T-helper 17 cell (primary cell): ENCODE measurements around the gene TMEM8B. TPM values are rescaled to one million over a fixed set of nuclear protein-coding genes. Genes with fewer than 3 reads are reported as not detected.

Experiments used
- ATAC-seq: fragments of 150-1000 bp; cut with Tn5 transposase; 2 replicates; pipeline ENCODE4 v1.10.0; 2021; ENCODE audit warnings: mild to moderate bottlenecking, moderate library complexity
- DNase-seq, 3 donors: peaks; one replicate each; pipeline versions ENCODE4 v3.0.0 to v3.0.0-alpha.2; 2020 to 2021
- H3K9me3 ChIP-seq: one replicate; pipeline ENCODE4 v1.7.0; 2013; ENCODE audit warnings: low read length, mild to moderate bottlenecking; ENCODE audit not compliant: control insufficient read depth, poor library complexity, severe bottlenecking
- H3K27ac Mint-ChIP-seq: one replicate; pipeline ENCODE4 v1.8.0; 2022; ENCODE audit warnings: mild to moderate bottlenecking, moderate library complexity, mixed read lengths
- H3K27me3 Mint-ChIP-seq: one replicate; pipeline ENCODE4 v1.8.0; 2022; ENCODE audit warnings: mixed read lengths
- H3K36me3 Mint-ChIP-seq: one replicate; pipeline ENCODE4 v1.8.0; 2022; ENCODE audit warnings: low read depth, mixed read lengths
- H3K4me1 Mint-ChIP-seq: one replicate; pipeline ENCODE4 v1.8.0; 2022; ENCODE audit warnings: mild to moderate bottlenecking, mixed read lengths
- H3K4me3 Mint-ChIP-seq: one replicate; pipeline ENCODE4 v1.8.0; 2022; ENCODE audit warnings: mild to moderate bottlenecking, moderate library complexity, mixed read lengths
- total RNA-seq, 4 donors: library from RNA in 2 of 4; stranded (reverse) in 2 of 4; gene quantifications; one replicate each; pipeline ENCODE4 v1.2.3 and lab custom pipeline; 2022 to 2026

TMEM8B gene
- total RNA-seq, 2 donors from 2014 or later = 4.5 to 7.1 TPM

- Mint-ChIP-seq H3K27me3 (peaks cover 25% of the 10 kb centered on the region), H3K36me3 (no peaks in the 10 kb centered on the region), H3K4me1 (peaks cover 6% of the 10 kb centered on the region), H3K27ac (no peak overlapping the region), H3K4me3 (no peak overlapping the region)
- ATAC-seq (no peak), DNase-seq (no peak)
- H3K9me3 ChIP-seq = no peaks in the 10 kb centered on the region
Observed at GRCh38 chr9:35899021-35899420, 70.0 kb downstream of the TMEM8B start.

DNA sequence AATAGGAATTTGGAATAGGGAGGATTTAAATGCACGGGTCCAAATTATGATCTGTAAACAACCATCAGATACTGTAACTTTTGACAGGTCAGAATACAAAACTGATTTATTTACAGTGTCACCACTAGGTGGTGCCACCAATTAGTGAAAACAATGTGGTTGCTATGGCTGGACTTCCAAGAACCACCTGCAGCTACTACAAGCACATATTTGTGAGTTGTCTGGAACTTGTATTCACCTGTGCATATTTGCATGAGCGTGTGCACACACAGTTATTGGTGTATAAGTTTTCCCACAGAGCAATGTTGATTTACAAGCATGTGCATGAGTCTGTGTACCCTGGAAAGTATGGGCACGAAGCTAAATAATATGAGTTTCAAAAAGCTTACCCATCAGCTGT lies 74.0 kb downstream of the TMEM8B start:
- DNase-seq (no peak), ATAC-seq (peak; percentile 83)
- Mint-ChIP-seq H3K4me1 (peaks cover 19% of the 10 kb centered on the region), H3K27ac (no peak overlapping the region), H3K4me3 (no peak overlapping the region), H3K27me3 (peaks cover 9% of the 10 kb centered on the region), H3K36me3 (no peaks in the 10 kb centered on the region)
- H3K9me3 ChIP-seq = no peaks in the 10 kb centered on the region

DNA sequence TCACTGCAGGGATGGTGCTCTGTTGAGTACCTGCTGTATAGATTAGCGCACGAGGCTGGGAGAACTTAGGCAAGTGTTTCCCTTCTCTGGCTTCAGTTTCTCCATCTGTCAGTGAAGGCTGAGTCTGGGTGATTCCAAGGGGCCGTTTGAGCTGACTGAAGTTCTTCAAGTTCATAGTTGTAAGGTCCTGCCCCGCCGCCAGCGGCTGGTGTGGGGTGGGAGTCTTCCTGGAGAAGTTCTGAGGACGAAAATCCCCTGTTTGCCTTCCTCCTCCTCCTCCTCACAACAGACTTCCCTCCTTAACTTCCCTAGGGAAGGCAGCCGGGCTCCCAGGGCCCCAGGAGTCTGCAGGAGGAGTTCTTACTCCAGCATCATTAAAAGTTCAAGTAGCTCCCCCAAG lies 75.3 kb downstream of the TMEM8B start:
- H3K27me3 Mint-ChIP-seq = peaks cover 9% of the 10 kb centered on the region
- no peaks in the 10 kb centered on the region for H3K36me3 Mint-ChIP-seq
- H3K27ac Mint-ChIP-seq = peak overlapping the region; percentile 34
- no peak for ATAC-seq
- H3K4me1 Mint-ChIP-seq = peaks cover 28% of the 10 kb centered on the region
- DNase-seq = no peak
- H3K9me3 ChIP-seq = no peaks in the 10 kb centered on the region
- no peak overlapping the region for H3K4me3 Mint-ChIP-seq

- no peak for DNase-seq
- no peak overlapping the region for H3K4me3 Mint-ChIP-seq
- no peaks in the 10 kb centered on the region for H3K36me3 Mint-ChIP-seq
- peaks cover 9% of the 10 kb centered on the region for H3K27me3 Mint-ChIP-seq
- peak overlapping the region; percentile 47 for H3K27ac Mint-ChIP-seq
- no peaks in the 10 kb centered on the region for H3K9me3 ChIP-seq
- H3K4me1 Mint-ChIP-seq = peaks cover 34% of the 10 kb centered on the region
- no peak for ATAC-seq
Observed at GRCh38 chr9:35905051-35905781, 76.2 kb downstream of the TMEM8B start.

DNA sequence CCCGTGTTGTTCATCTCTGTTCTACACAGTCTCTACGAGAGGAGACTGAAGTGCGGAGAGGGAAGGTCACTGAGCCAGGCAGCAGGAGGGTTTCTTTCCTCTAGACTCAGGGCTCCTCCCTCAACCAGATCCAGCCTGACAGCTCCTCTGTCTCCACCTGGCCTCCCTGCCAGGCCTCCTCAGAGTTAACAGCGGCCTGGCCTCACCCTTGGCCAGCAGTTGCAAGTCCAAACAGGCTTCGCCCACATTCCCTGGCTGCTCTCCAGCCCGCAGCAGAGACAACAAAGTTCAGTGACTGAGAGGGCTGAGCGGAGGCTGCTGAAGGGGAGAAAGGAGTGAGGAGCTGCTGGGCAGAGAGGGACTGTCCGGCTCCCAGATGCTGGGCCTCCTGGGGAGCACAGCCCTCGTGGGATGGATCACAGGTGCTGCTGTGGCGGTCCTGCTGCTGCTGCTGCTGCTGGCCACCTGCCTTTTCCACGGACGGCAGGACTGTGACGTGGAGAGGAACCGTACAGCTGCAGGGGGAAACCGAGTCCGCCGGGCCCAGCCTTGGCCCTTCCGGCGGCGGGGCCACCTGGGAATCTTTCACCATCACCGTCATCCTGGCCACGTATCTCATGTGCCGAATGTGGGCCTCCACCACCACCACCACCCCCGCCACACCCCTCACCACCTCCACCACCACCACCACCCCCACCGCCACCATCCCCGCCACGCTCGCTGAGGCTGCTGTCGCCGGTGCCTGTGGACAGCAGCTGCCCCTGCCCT lies 77.1 kb downstream of the TMEM8B start, which contains the start of gene HRCT1:
Gene HRCT1, plus strand, starts transcription at position 291 of the 768 bp plus-strand sequence. Its CDS starts 86 bp downstream, at position 377.
- Mint-ChIP-seq H3K4me3 (peak within 1 kb of the TSS; percentile 31), H3K27ac (peak within 1 kb of the TSS; percentile 47), H3K36me3 (no peaks in the 10 kb centered on the region), H3K27me3 (peaks cover 6% of the 10 kb centered on the region), H3K4me1 (peaks cover 42% of the 10 kb centered on the region)
- ATAC-seq (no peak), DNase-seq (no peak)
- no peaks in the 10 kb centered on the region for H3K9me3 ChIP-seq

GRCh38 chr9:35906923-35907699 lies 78.1 kb downstream of the TMEM8B start:
- H3K4me1 Mint-ChIP-seq = peaks cover 50% of the 10 kb centered on the region
- H3K27me3 Mint-ChIP-seq = no peaks in the 10 kb centered on the region
- peak overlapping the region; percentile 31 for H3K4me3 Mint-ChIP-seq
- DNase-seq = no peak
- H3K36me3 Mint-ChIP-seq = no peaks in the 10 kb centered on the region
- ATAC-seq = no peak
- H3K27ac Mint-ChIP-seq = peak overlapping the region; percentile 96
- no peaks in the 10 kb centered on the region for H3K9me3 ChIP-seq

DNA sequence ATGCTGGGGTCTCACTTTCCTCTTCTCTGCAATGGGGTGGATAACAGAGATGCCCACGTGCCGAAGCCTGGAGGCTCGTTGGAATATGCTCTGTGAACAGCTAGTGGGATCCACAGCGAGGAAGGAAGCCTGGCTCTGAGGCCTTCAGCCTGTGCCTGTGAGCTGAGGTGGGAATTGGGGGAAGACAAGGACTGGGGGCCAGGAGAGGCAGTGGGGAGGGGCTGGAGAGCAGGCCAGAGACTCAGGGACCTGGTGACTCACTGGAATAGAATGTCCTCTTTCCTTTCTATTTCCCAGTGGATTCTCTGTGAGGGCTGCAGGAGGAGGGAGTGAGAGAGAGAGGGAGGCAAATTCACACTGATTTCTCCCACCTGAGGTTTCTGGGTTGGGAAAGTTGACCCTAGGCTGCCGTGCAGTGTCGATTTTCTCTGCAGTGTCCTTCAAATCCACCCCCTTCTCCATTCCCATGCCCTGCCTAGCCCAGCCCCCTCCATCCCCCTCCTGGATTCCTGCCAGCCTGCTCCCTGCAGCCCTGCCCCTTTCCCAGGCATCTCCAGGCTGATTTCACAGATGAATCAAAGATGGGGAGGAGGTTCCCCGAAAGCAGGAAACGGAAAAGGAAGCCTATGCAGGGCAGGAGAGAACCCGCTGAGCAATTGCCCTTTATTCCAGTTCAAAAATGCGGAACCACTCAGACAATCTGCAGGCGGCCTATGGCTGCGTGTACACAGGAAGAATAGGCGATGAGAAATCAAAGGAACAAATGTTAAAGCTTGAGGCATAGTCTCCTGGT lies 78.9 kb downstream of the TMEM8B start:
- DNase-seq (no peak), ATAC-seq (peak; percentile 20)
- H3K9me3 ChIP-seq = no peaks in the 10 kb centered on the region
- no peak overlapping the region for H3K4me3 Mint-ChIP-seq
- H3K27ac Mint-ChIP-seq = peak overlapping the region; percentile 96
- peaks cover 52% of the 10 kb centered on the region for H3K4me1 Mint-ChIP-seq
- no peaks in the 10 kb centered on the region for H3K36me3 Mint-ChIP-seq
- no peaks in the 10 kb centered on the region for H3K27me3 Mint-ChIP-seq

DNA sequence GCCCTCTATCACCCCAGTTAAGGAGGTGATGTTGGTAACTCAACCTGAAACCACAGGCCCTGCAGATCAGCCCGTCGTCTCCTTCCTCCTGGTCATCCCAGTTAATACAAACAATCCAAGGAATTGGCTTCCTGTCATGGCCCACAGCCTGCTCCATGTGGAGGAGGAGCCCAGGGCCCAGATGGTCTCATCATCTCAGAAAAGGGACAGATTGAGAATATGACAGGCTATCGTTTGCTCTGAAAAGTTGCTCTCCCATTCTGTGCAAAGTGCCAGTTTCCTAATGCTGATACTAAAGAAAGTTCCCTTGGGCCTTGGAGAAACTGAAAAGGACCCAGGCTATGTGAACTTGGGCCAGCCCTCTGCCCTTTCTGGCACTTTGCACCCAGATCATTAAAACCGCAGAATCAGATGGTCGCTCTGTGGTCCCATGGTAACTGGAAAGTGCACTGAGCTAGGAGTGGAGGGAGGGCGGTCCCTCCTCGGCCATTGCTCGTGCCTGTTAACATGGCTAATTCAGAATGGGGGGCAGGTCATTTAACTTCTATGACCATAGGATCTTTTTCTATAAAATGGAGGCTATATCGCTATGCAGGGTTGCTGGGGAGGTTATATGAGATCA lies 79.6 kb downstream of the TMEM8B start:
- no peaks in the 10 kb centered on the region for H3K36me3 Mint-ChIP-seq
- DNase-seq (no peak), ATAC-seq (no peak)
- H3K27ac Mint-ChIP-seq = peak overlapping the region; percentile 96
- peak overlapping the region; percentile 53 for H3K4me3 Mint-ChIP-seq
- H3K9me3 ChIP-seq = no peaks in the 10 kb centered on the region
- H3K27me3 Mint-ChIP-seq = no peaks in the 10 kb centered on the region
- H3K4me1 Mint-ChIP-seq = peaks cover 47% of the 10 kb centered on the region

GRCh38 chr9:35909274-35909673 lies 80.2 kb downstream of the TMEM8B start, which contains the start of gene SPAAR:
SPAAR (plus strand) TSS chr9:35909490; CDS start chr9:35910464, 974 bp downstream.
- peak within 1 kb of the TSS; percentile 96 for H3K27ac Mint-ChIP-seq
- DNase-seq = no peak
- peaks cover 47% of the 10 kb centered on the region for H3K4me1 Mint-ChIP-seq
- H3K27me3 Mint-ChIP-seq = no peaks in the 10 kb centered on the region
- ATAC-seq = no peak
- H3K4me3 Mint-ChIP-seq = peak within 1 kb of the TSS; percentile 53
- no peaks in the 10 kb centered on the region for H3K9me3 ChIP-seq
- H3K36me3 Mint-ChIP-seq = no peaks in the 10 kb centered on the region

DNA sequence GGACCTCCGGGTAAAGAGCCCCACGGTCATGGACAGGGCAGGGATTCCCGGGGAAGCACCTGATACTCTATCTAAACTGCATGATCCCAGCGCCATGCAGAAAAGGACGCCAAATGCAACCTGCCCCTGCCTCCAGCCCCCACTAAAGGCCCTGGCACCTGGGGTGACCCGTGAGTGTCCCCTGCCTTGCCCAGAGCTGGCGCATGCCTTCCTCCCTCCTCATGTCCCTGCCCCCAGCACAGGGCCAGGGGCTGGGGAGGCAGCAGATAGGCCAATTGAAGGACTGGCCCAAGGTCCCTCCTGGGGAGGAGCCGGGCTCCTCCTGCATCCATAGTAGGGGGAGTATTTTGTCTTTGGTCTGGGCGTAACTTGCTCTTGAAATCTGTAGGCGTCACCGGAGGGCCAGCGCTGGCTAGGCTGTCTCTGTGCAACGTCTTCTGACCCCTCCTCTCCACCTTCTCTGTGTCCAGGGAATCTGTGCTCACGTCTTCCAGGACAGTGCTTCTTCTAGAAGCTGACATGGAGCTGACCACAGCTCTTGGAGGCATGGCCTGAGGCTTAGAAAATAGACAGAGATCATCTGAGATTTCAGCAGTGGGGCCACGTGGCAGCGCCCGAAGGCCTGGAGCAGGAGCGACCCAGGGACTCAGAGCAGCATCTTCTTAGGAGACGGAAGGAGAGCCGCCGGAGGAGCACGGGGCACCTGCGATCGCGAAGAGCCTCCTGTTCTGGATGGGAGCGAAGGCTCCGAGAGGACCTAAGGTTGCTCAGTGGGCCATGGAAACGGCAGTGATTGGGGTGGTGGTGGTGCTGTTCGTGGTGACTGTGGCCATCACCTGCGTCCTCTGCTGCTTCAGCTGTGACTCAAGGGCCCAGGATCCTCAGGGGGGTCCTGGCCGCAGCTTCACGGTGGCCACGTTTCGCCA lies 80.9 kb downstream of the TMEM8B start:
- no peaks in the 10 kb centered on the region for H3K9me3 ChIP-seq
- Mint-ChIP-seq H3K27me3 (no peaks in the 10 kb centered on the region), H3K4me1 (peaks cover 46% of the 10 kb centered on the region), H3K27ac (peak overlapping the region; percentile 96), H3K4me3 (no peak overlapping the region), H3K36me3 (no peaks in the 10 kb centered on the region)
- ATAC-seq = no peak
- no peak for DNase-seq

GRCh38 chr9:35910613-35911359 lies 81.8 kb downstream of the TMEM8B start:
- no peak for DNase-seq
- peak overlapping the region; percentile 87 for H3K4me3 Mint-ChIP-seq
- H3K36me3 Mint-ChIP-seq = no peaks in the 10 kb centered on the region
- peak overlapping the region; percentile 96 for H3K27ac Mint-ChIP-seq
- peaks cover 45% of the 10 kb centered on the region for H3K4me1 Mint-ChIP-seq
- no peaks in the 10 kb centered on the region for H3K27me3 Mint-ChIP-seq
- no peaks in the 10 kb centered on the region for H3K9me3 ChIP-seq
- ATAC-seq = peak; percentile 82
